ENCODE data around the gene SH2D1B.

GRCh38 chr1:162388615-162389014 is 23.3 kb downstream of the SH2D1B start:
- no peak for TF ChIP-seq CTCF (conservative IDR thresholded peaks at IDR 0.05; ENCODE audit: low read depth, low read length)
- TF ChIP-seq EZH2 (IDR thresholded peaks at IDR 0.05; ENCODE audit: borderline replicate concordance, low read depth, low read length, poor library complexity, severe bottlenecking) = no peak
